ENCODE measurements around the gene KNSTRN.

- TF ChIP-seq MBNL3 (CRISPR knock-in tag; conservative IDR thresholded peaks at IDR 0.05), result no peak
- TF ChIP-seq CTCF (CRISPR knock-in tag; IDR thresholded peaks at IDR 0.05), result no peak
- no peak for TF ChIP-seq PAWR (CRISPR knock-in tag; IDR thresholded peaks at IDR 0.05; ENCODE audit: borderline replicate concordance)
- no peak for TF ChIP-seq ZFP36 (IDR thresholded peaks at IDR 0.05; ENCODE audit: borderline replicate concordance, low read depth, low read length, partially characterized antibody)
- TF ChIP-seq ZNF7 (CRISPR knock-in tag; IDR thresholded peaks at IDR 0.05), result no peak
- no peak for TF ChIP-seq ZMYM2 (CRISPR knock-in tag; IDR thresholded peaks at IDR 0.05)
- TF ChIP-seq ELF4 (CRISPR knock-in tag; IDR thresholded peaks at IDR 0.05; ENCODE audit: borderline replicate concordance), result no peak
These were observed 32.3 kb downstream of the KNSTRN start for GRCh38 chr15:40414816-40415215.
